DMS53 treated with DMSO at 0.1 percent for 48 hours (cell line): Measurements from ENCODE around the gene AGPAT2.
A peak's percentile ranks its signal among the peaks of the same experiment; 100 is the strongest.
"Not testable (repeated sequence)": the region's sequence is repeated elsewhere in the genome, so short reads cannot be mapped to it uniquely, and the experiment has no call there.

Experiments used
- DNase-seq: peaks from one replicate; lab custom pipeline; 2025; ENCODE audit not compliant: unreplicated experiment; lab: John Stamatoyannopoulos, UW

The AGPAT2 gene

GRCh38 chr9:136650021-136650420 is 37.2 kb downstream of the AGPAT2 start:
- no peak for DNase-seq

- DNase-seq: no peak
These were observed 38.5 kb downstream of the AGPAT2 start for GRCh38 chr9:136648751-136649150.

GRCh38 chr9:136646827-136647711 is 40.2 kb downstream of the AGPAT2 start:
- no peak for DNase-seq

DNA sequence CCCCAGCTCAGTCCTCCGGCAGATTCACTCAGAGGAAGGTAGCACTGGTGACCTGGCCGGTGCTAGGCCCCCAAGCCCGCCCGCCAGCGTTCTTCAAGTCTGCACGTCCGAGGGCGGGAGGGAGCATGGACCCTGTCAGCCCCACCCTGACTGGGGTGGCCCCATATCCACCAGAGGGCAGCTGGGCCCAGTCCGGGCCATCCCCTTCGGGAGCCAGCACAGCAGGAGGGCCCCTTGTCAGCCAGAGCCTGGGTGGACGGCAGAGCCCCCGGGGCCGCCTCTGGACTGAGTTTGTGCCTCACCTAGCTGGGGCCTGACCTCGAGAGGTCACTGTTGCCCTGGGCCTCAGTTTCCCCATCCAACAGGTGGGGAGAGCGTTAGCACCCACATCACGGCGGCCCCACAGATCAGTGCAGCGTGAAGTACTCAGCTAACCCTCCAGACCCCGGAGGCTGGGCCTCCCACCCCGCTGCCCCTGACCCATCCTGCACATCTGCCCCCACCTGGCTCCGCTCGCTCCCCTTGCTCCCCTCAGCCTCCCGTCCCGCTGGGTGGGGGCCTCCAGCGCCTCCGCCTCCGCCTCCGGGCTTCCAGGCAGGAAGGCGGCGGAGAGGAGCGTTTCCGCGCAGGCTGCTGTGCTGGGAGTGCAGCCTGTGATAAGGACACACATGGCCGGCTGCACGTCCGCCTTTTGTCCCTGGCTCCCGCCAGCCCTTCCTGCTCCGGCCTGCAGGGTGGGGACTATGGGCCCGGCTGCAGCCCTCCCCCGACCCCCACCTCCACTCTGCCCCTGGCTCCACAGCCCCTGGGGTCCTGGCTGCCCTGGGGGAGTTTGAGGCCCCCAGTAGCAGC is 41.1 kb downstream of the AGPAT2 start:
- no peak for DNase-seq

DNA sequence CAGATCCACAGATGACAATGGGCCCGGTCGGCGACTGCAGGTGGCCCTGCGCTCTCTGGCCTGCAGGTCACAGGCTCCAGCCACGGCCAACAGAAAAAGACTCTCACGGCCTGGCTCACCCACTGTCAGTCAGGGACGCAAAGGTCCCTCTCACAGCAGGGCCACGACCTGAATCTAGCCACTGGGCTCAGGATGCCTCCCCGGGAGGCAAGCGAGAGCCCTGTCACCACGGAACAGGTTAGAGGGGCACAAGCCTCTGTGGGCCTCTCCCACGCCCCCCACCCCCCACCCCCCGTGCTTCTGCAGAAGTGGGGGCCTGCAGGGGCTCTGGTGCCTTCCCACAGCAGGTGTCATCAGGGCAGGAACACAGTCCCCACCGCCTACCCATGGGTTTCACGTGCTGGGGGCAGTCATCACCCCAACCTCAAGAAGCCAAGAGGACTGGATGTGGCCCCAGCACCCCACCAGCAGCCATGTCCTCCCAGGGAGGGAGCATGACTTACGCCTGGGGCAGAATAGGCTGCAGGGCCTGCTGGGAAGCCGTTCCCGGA is 41.8 kb downstream of the AGPAT2 start:
- DNase-seq: no peak

DNA sequence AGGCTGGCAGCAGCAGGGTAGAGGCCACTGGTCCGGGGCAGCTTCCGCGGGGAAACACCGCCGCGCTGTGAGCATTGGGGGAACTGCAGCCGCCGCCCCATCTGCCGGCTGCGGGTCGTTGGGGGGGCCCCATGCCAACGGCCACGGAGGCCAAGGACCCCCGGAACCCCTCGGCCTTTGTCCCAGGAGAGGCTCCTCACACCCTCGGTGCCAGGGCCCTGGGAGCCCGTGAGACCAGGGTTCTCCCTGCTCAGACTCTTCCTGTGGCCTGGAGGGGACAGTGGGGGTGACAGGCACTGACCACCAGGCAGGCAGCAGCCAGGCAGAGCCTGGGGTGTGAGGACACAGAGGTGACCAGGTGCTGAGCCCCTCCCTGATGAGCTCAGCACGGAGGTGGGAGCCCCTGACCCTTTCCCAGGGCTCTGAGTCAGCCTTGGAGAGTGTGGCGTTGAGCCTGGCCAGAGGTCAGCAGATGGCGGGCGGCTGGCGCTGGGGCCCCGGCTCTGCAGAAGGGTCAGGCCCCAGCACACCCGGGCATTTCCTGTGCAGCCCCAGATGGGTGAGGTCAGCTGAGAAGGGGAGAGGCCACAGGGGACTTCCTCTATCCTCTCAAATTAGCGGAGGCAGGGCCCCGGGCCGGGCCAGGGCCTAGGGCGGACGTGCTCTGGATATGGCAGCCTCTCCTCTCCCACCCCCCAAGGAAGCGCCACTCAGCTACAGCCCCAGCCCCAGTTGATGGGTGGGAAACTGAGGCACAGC is 42.5 kb downstream of the AGPAT2 start:
- peak; percentile 53 for DNase-seq

GRCh38 chr9:136644343-136644592 is 43.0 kb downstream of the AGPAT2 start:
- DNase-seq: no peak

DNA sequence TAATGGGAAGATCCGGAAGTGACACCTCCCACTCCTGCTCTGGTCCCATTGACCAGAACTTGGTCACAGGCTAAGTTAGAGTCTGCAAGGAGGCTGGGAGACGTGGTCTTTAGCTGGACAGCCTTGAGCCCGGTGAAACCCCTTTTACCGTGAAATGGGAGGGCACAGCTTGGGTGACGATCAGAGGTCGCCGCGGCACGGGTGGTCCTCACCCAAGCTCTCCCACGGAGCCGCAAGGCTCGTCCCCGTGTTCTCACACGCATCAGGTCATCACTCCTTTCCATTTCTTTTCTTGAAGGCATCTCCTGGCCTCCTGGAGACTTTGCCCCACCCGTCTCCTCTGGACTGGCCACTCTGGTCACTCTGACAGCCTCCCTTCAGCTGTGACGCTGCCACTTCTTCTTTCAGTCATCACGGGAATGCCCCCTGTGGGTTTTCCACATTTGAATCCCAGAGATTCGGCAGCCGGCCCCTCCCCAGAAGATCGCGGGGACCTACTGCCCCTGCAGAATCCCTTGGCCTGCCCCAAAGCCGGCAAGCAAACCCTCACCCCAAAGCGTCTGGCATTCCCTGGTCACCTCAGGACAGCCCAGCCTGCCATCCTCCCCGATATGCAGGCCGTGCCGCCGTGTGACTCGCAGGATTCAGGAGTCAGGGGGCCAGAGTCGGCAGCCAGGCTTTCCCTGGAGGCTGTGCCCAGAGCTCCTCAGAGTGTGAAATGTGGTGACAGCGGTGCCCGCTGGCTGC is 43.5 kb downstream of the AGPAT2 start:
- DNase-seq: no peak

DNA sequence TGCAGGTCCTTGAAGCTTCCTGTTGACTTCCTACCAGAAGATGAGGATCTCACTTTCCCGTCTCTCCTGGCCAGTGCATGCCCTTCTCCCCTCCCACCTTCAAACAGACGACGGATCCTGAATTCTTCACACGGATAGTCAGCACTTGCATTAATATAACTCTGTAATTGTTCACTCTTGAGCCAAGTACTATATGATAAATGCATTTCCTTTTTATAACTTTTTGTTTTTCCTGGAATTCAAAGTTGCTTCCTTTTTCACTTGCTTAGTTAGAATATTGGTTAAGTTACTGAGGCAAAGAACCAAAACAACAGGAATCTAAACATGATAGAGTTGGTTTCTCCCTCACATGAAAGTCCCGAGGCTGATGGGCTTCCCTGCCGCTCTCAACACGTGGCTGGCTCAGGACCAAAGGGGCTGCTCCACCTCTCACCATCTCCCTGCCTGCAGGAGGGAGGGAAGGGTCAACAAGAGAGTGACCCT is 44.8 kb downstream of the AGPAT2 start:
- DNase-seq: no peak

GRCh38 chr9:136640171-136641111 is 46.8 kb downstream of the AGPAT2 start:
- DNase-seq: no peak

GRCh38 chr9:136634904-136635303 is 52.4 kb downstream of the AGPAT2 start:
- DNase-seq: no peak

DNA sequence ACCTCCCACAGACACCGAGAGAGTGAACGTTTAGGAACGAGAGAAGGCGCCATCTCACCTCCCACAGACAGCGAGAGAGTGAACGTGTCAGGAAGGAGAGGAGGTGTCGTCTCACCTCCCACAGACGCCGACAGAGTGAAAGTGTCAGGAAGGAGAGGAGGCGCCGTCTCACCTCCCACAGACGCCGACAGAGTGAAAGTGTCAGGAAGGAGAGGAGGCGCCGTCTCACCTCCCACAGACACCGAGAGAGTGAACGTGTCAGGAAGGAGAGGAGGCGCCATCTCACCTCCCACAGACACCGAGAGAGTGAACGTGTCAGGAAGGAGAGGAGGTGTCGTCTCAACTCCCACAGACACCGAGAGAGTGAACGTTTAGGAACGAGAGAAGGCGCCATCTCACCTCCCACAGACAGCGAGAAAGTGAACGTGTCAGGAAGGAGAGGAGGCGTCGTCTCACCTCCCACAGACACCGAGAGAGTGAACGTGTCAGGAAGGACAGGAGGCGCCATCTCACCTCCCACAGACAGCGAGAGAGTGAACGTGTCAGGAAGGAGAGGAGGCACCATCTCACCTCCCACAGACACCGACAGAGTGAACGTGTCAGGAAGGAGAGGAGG is 54.7 kb downstream of the AGPAT2 start:
- not testable (repeated sequence) for DNase-seq

DNA sequence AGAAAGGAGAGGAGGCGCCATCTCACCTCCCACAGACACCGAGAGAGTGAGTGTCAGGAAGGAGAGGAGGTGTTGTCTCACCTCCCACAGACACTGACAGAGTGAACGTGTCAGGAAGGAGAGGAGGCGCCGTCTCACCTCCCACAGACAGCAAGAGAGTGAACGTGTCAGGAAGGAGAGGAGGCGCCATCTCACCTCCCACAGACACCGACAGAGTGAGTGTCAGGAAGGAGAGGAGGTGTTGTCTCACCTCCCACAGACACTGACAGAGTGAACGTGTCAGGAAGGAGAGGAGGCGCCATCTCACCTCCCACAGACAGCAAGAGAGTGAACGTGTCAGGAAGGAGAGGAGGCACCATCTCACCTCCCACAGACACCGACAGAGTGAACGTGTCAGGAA is 55.2 kb downstream of the AGPAT2 start:
- not testable (repeated sequence) for DNase-seq

DNA sequence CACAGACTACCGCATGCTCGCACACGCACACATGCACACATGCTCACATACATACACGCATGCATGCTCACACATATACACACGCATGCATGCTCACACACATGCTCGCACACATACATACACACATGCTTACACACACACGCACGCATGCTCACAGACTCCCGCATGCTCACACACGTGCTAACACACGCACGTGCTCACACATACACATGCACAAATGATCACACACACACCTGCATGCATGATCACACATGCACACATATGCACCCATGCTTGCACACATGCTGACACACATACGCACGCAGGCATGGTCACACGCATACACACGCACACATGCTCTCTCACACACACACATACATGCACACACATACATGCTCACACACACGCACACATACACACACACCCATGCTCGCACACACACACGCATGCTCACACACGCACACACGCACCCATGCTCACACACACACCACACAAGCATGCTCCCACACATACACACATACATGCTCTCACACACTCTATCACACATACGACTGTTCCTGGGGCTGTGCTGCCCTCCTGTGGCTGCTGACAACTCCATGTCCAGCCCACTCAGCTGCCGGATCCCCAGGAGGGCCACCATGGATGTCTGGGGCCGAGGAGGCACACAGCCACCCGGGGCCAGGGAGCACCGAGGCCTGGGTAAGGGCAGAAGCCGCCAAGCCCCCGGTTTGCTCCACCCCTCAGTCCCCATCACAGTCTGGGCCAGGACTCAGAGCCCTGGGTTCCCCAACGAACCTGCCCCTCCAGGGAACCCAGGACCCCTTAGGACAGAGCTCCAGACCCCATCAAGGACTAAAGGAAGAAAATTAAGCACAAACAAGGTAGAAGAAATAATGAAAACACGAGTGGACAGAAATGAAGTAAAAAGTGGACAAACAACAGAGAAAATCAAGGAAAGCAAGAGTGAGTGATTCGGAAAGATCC is 55.9 kb downstream of the AGPAT2 start:
- DNase-seq: peak; percentile 63

GRCh38 chr9:136630662-136630992 is 56.6 kb downstream of the AGPAT2 start:
- DNase-seq: no peak

DNA sequence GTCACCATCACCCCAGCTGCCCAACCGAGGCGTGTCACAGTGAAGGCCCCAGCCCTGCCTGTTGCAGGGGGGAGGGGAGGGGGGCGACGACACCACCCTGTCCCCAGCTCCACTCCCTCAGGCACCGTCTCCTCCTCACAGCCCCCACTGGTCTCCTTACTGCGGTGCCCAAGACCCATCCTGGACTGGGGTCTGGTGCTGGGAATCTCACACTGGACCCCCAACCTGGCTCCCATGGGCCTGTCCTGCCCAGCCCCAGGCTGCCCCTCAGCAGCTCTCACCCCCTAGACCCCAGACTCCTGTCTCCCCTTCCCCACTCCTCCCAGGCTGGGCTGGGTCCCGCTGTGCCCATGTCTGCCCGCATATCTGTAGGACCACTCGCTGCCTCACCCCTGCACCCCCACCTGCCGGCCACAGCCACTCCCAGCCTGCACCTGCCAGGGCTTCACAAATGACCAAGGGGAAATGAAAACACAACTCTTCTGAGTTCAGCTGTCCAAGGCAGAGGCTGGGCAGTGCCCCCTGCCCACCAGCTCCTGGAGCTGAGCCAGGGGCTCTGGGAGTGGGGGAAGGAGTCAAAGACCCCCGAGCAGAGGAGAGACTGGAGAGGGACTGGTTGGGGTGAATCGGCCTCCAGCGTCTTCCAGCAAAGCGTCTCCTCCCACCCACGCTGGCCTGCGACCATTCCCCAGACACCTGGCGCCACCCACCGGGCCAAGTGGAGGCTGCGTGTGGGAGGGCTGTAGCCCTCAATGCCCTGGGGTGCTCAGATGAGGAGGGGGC is 57.2 kb downstream of the AGPAT2 start:
- peak; percentile 37 for DNase-seq
